ENCODE results near the gene KY. TPM values are rescaled to one million over a fixed set of nuclear protein-coding genes. Genes with fewer than 3 reads are reported as not detected.

The KY gene
- total RNA-seq, 2 donors from 2014 or later, result not detected

GRCh38 chr3:134615743-134616142 is 35.1 kb downstream of the KY start:
- DNase-seq (ENCODE audit: low spot score in 2 of 2) (no peak), ATAC-seq (no peak)
- H3K36me3 Mint-ChIP-seq, result no peaks in the 10 kb centered on the region
- H3K27ac Mint-ChIP-seq, result no peak overlapping the region
- no peaks in the 10 kb centered on the region for H3K9me3 Mint-ChIP-seq

- Mint-ChIP-seq H3K27ac (no peak overlapping the region), H3K36me3 (no peaks in the 10 kb centered on the region), H3K9me3 (no peaks in the 10 kb centered on the region)
- ATAC-seq (no peak), DNase-seq (ENCODE audit: low spot score in 2 of 2) (no peak)
Observed at GRCh38 chr3:134614955-134615354, 35.9 kb downstream of the KY start.

GRCh38 chr3:134613006-134613520 is 37.8 kb downstream of the KY start:
- no peaks in the 10 kb centered on the region for H3K9me3 Mint-ChIP-seq
- H3K27ac Mint-ChIP-seq, result no peak overlapping the region
- no peaks in the 10 kb centered on the region for H3K36me3 Mint-ChIP-seq
- no peak for DNase-seq (ENCODE audit: low spot score in 2 of 2)
- no peak for ATAC-seq

GRCh38 chr3:134611516-134611915 is 39.3 kb downstream of the KY start:
- ATAC-seq, result no peak
- no peaks in the 10 kb centered on the region for H3K36me3 Mint-ChIP-seq
- H3K27ac Mint-ChIP-seq, result no peak overlapping the region
- no peak for DNase-seq (ENCODE audit: low spot score in 2 of 2)
- no peaks in the 10 kb centered on the region for H3K9me3 Mint-ChIP-seq

- Mint-ChIP-seq H3K9me3 (no peaks in the 10 kb centered on the region), H3K36me3 (no peaks in the 10 kb centered on the region)
Observed at GRCh38 chr3:134610432-134611385, 40.1 kb downstream of the KY start.

GRCh38 chr3:134609821-134610431 is 40.9 kb downstream of the KY start:
- Mint-ChIP-seq H3K9me3 (no peaks in the 10 kb centered on the region), H3K27ac (no peak overlapping the region), H3K36me3 (no peaks in the 10 kb centered on the region)
- DNase-seq (ENCODE audit: low spot score in 2 of 2), result no peak
- ATAC-seq, result no peak

More at GRCh38 chr3:134610432-134611385, 40.1 kb downstream of the KY start:
- DNase-seq (ENCODE audit: low spot score in 2 of 2) (no peak), ATAC-seq (no peak)
- no peak overlapping the region for H3K27ac Mint-ChIP-seq

GRCh38 chr3:134608771-134609435 is 41.9 kb downstream of the KY start:
- H3K36me3 Mint-ChIP-seq, result no peaks in the 10 kb centered on the region
- DNase-seq (ENCODE audit: low spot score in 2 of 2) (no peak), ATAC-seq (no peak)
- no peaks in the 10 kb centered on the region for H3K9me3 Mint-ChIP-seq
- H3K27ac Mint-ChIP-seq, result peak overlapping the region; percentile 14 to 30

- H3K27ac Mint-ChIP-seq, result peak overlapping the region in 1 of 2 donors; percentile 14
- no peaks in the 10 kb centered on the region for H3K36me3 Mint-ChIP-seq
- no peak for ATAC-seq
- H3K9me3 Mint-ChIP-seq, result no peaks in the 10 kb centered on the region
- no peak for DNase-seq (ENCODE audit: low spot score in 2 of 2)
Observed at GRCh38 chr3:134608023-134608770, 42.6 kb downstream of the KY start.

- Mint-ChIP-seq H3K27ac (no peak overlapping the region), H3K9me3 (no peaks in the 10 kb centered on the region), H3K36me3 (no peaks in the 10 kb centered on the region)
- ATAC-seq (no peak), DNase-seq (ENCODE audit: low spot score in 2 of 2) (no peak)
Observed at GRCh38 chr3:134607054-134608022, 43.5 kb downstream of the KY start.

- Mint-ChIP-seq H3K36me3 (no peaks in the 10 kb centered on the region), H3K9me3 (no peaks in the 10 kb centered on the region), H3K27ac (no peak overlapping the region)
- ATAC-seq (no peak), DNase-seq (ENCODE audit: low spot score in 2 of 2) (no peak)
Observed at GRCh38 chr3:134606033-134607025, 44.5 kb downstream of the KY start.

GRCh38 chr3:134605556-134605955 is 45.3 kb downstream of the KY start:
- H3K36me3 Mint-ChIP-seq, result no peaks in the 10 kb centered on the region
- ATAC-seq (no peak), DNase-seq (ENCODE audit: low spot score in 2 of 2) (no peak)
- H3K9me3 Mint-ChIP-seq, result no peaks in the 10 kb centered on the region
- peak overlapping the region in 1 of 2 donors; percentile 18 for H3K27ac Mint-ChIP-seq

- no peak for DNase-seq (ENCODE audit: low spot score in 2 of 2)
- no peaks in the 10 kb centered on the region for H3K9me3 Mint-ChIP-seq
- no peaks in the 10 kb centered on the region for H3K36me3 Mint-ChIP-seq
- ATAC-seq, result no peak
- no peak overlapping the region for H3K27ac Mint-ChIP-seq
Observed at GRCh38 chr3:134603956-134604355, 46.9 kb downstream of the KY start.

GRCh38 chr3:134603480-134603879 is 47.3 kb downstream of the KY start:
- ATAC-seq (no peak), DNase-seq (ENCODE audit: low spot score in 2 of 2) (no peak)
- Mint-ChIP-seq H3K36me3 (no peaks in the 10 kb centered on the region), H3K27ac (no peak overlapping the region), H3K9me3 (no peaks in the 10 kb centered on the region)

- Mint-ChIP-seq H3K9me3 (no peaks in the 10 kb centered on the region), H3K36me3 (no peaks in the 10 kb centered on the region), H3K27ac (no peak overlapping the region)
- ATAC-seq, result no peak
- DNase-seq (ENCODE audit: low spot score in 2 of 2), result no peak
Observed at GRCh38 chr3:134602440-134602814, 48.4 kb downstream of the KY start.
